IPS-18c (cell line): ENCODE results near the gene ZNF423.

Experiments
- H3K4me3 ChIP-seq: 2 replicates; pipeline ENCODE4 v1.7.0; 2013; ENCODE audit warnings: low read depth, mild to moderate bottlenecking, low read length, moderate library complexity; ENCODE audit not compliant: insufficient read depth
- H3K9me3 ChIP-seq: one replicate; pipeline ENCODE4 v1.6.1; 2013; ENCODE audit warnings: mild to moderate bottlenecking, low read length, moderate library complexity; ENCODE audit not compliant: control insufficient read depth, insufficient read depth

The ZNF423 gene

DNA sequence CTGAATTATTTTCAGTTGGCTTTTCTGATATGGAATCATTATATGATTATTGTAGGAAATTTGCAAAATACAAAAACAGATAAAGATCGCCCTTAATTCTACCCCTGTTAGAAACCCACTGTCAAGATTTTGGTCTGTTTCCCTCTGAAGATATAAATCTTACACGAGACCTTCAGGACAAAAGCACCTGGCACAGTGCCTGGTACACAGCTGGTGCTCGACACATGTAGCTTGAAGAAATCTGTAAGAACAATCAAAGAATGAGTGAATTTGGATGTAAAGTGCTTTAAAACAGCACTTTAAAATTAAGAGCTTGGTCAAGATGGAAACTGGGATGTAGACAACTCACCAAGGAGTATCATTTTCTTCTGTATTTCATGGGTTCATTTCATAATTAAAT lies 301.2 kb downstream of the ZNF423 start:
- H3K4me3 ChIP-seq, result no peak overlapping the region
- no peaks in the 10 kb centered on the region for H3K9me3 ChIP-seq

- no peaks in the 10 kb centered on the region for H3K9me3 ChIP-seq
- H3K4me3 ChIP-seq, result no peak overlapping the region
These were observed 303.5 kb downstream of the ZNF423 start for GRCh38 chr16:49552313-49552928.

DNA sequence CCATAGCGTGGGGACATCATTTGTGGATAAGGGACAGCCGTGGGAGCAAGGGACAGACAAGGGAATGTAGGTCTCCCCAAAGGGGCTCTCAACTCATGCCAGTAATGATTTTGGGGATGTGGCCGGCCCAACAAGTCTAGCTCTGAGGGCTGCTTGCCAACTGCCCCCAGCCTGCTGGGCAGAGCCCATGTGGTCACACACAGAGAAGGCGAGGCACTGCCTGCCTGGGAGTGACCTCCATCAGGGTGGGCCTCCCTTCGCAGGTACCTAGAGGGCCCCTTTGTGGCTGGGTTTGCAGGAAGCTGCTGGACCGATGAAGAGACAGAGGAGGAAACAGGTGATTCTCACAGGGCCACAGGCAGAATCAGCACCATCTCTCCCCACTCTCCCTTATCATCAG lies 305.2 kb downstream of the ZNF423 start:
- no peak overlapping the region for H3K4me3 ChIP-seq

DNA sequence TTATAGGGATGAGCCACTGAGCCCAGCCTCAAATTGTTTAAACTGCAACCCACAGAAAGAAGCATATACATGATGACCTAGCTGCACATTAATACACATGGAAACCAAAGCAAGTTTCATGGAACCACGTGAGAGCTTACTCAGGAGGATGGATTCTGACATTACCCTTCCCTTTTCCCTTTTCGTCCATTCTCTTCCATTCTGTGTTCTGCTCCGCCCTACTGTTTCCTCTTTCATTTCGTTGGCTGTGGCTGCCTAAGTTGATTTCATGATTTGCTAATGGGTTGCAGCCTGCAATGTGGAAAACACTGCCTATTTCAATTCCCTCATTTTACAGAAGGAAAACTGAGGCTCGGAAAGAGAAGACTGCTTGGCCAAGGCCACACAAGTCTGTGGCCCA lies 305.8 kb downstream of the ZNF423 start:
- Histone ChIP-seq H3K4me3 (no peak overlapping the region), H3K9me3 (no peaks in the 10 kb centered on the region)

More for the DNA sequence above, 305.2 kb downstream of the ZNF423 start:
- no peaks in the 10 kb centered on the region for H3K9me3 ChIP-seq

DNA sequence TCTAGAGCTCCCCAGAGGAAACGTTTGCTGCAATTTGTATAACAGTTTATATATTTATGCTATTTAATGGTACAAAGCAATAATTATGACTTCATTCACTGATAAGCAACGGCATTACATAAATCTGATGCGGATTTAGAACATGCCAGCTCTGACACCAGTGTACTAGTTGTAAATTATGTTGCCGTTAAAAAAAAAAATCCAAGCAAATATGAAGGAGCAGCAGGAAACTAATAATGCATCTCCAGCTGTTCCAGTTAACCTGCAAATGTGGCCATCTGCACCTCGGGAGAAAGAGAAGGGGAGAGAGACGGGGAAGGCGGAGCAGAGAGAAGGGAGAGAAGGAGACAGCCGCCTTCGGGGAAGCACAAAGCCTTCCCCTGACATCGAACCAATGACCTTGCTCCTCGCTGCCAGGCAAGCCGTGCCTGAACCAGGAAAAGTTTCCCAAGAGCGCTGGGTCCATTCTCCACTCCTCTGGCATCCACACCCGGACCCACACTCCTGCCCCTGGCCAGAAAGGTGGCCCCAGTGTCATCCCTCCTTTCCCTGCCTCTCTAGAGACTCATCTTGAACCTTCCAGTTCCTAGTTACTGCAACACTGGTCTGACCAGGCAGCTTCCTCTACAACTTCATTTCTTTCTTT lies 307.5 kb downstream of the ZNF423 start:
- Histone ChIP-seq H3K9me3 (no peaks in the 10 kb centered on the region), H3K4me3 (no peak overlapping the region)

- Histone ChIP-seq H3K4me3 (no peak overlapping the region), H3K9me3 (no peaks in the 10 kb centered on the region)
These were observed 308.5 kb downstream of the ZNF423 start for GRCh38 chr16:49547448-49547847.

DNA sequence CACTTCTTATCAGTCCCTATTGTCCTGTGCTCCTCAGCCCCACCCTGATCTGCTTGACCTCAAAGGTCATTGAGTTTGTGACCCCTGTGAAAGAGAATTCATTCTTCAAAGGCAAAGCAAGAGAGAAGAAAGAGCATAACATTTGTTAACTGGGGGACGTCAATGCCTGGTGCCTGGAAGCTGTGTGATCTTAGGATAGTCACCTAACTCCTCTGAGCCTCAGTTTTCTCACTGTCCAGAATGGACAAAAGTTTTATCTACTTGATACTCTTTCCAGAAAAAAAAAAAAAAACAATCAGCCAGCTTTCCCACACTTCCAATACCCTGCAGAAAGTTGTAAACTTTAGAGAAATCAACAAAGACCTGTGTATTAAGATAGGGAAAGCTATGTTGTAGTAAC lies 309.2 kb downstream of the ZNF423 start:
- H3K4me3 ChIP-seq, result no peak overlapping the region
- H3K9me3 ChIP-seq, result no peaks in the 10 kb centered on the region

DNA sequence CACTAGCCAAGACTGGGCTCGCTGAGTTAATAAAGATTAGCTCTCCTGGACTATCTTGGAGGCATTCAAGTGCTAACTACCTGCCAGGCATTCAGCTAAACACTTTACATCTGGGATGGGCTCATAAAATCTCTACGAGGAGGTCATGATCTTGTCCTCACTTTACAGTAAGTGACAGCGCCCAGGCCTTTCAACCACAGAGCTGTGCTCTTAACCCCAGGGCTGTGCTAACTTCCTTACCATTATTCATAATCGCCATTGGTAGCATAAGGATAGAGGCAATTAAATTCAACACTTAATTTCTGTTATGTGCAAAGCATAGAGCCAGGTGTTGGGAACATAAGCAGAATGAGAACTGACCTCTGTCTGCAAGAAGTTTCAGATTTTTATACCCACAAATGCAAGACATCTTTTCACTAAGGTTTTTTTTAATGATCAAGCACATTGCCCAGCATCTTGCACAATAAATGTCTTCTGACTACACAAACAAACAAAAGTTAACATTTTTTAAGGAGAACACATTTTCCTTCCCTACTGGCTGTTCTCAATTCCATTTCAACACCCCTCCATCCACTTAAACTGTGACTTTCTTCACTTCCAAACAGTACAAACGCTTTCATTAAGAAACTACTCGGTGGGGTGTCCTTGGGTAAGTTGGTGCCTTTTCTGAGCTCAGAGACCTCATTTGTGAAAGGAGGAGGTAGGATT lies 310.0 kb downstream of the ZNF423 start:
- no peaks in the 10 kb centered on the region for H3K9me3 ChIP-seq
- H3K4me3 ChIP-seq, result no peak overlapping the region; the same call in 1 of the 2 replicates

DNA sequence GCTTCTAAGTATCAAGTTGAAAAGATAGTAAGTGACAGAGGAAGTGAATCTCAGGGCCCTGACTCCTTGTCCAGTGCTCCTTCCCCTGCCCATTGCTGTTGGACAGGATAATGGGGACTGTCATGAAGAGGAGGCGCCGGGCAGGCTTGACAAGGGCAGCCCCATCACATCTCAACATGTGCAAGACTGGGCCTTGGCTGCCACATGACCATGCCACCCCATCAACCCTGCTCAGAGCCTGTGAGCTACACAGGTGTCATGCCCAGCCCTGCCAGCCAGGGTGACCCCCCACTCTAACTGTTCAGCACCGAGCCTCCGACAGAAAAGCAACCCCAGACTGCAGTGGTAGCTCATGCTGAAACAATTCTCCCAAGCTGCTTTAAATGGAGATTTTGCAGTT lies 310.7 kb downstream of the ZNF423 start:
- no peak overlapping the region for H3K4me3 ChIP-seq

GRCh38 chr16:49544828-49545227 lies 311.1 kb downstream of the ZNF423 start:
- H3K9me3 ChIP-seq, result no peaks in the 10 kb centered on the region
- no peak overlapping the region for H3K4me3 ChIP-seq

More for the DNA sequence above, 310.7 kb downstream of the ZNF423 start:
- H3K9me3 ChIP-seq, result no peaks in the 10 kb centered on the region

DNA sequence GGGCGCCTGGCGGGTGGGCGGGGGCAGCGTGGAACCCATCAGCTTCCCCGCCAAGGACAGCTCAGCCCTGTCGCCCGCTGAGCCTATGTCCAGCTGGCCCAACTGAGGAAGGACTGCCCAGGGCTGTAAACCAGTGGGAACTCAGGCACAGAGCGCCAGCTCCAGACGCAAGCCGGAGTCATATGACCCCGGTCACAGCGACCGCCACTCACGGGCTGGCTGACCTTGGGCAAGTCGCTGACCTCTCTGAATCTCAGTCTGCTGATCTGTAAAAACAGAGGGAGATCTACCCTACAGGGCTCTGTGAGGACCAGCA lies 312.3 kb downstream of the ZNF423 start:
- Histone ChIP-seq H3K4me3 (no peak overlapping the region), H3K9me3 (no peaks in the 10 kb centered on the region)

DNA sequence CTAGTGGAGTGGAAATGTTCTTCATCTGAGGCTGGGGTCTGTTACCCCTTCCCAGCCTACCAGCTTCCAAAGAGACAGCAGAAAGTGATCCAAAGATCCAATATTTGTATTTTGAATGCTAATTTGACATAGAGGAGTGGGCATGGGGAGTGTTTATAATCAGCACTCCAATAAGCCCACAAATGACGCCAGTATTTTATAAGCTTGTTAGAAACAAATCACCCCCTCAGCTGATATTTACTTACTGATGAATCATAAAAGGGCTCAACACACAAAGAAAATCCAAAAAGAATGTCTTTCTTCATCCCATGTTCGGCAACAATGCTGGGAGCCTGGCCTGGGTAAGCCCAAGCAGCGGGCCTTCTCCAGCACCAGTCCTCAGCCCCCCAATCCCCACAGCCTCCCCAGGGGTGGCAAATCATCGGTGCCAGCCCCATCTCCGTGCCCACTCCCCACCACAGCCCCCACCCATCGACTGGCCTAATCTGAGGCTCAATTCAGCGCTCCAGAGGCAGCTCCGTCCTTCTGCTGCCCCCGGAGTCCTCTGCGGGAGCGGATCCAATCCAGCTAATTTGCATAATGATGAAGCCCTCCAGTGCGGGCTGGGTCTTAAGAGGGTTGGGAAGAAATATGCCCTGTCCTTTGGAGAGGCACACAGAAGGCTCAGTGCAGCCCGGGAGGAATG lies 312.8 kb downstream of the ZNF423 start:
- Histone ChIP-seq H3K4me3 (no peak overlapping the region), H3K9me3 (no peaks in the 10 kb centered on the region)

DNA sequence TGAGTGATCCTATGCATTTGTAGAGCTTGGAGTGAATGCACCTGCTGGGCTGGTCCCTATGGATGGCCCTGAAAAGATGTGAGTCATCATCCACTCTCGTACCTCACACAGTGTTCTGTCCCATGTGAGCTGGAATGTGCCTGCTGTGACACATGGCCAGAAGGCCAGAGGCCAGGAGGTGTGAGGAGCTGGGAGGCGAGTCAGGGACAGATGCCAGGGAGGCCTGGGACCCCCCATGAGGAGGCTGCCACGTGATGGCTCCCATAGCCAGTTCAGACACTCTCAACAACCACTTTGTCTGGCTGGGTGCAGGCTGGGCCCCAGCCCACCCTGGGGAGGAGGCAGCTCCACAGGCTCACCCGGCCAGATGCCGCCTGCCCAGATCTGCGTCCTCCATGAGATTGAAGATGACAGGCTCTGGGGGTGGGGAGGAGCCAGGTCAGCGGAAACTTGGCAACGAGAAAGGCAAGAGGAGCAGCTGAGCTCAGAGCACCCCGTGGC lies 313.5 kb downstream of the ZNF423 start:
- Histone ChIP-seq H3K9me3 (no peaks in the 10 kb centered on the region), H3K4me3 (no peak overlapping the region)

DNA sequence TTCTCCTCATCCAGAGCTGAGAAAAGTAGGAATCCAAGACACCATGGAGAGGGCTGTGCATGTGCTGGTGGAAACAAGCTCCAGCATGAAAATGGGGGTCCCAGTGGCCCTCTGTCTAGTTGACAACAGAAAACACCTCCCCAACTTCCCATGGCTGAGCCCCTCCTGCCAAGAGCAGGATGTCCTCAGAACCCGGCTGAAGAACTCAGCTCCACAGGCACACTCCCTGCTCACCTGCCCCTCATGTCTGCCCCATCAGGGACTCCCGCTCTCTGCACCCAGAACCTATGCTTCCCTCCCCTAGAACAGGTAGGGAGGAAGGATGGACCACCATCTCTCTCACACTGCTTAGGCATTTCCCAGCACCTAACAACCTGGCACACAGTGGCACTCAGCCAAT lies 315.1 kb downstream of the ZNF423 start:
- Histone ChIP-seq H3K4me3 (no peak overlapping the region), H3K9me3 (no peaks in the 10 kb centered on the region)

GRCh38 chr16:49539758-49540157 lies 316.2 kb downstream of the ZNF423 start:
- no peak overlapping the region for H3K4me3 ChIP-seq
- H3K9me3 ChIP-seq, result no peaks in the 10 kb centered on the region

- no peaks in the 10 kb centered on the region for H3K9me3 ChIP-seq
- H3K4me3 ChIP-seq, result no peak overlapping the region
These were observed 317.9 kb downstream of the ZNF423 start for GRCh38 chr16:49537924-49538459.

DNA sequence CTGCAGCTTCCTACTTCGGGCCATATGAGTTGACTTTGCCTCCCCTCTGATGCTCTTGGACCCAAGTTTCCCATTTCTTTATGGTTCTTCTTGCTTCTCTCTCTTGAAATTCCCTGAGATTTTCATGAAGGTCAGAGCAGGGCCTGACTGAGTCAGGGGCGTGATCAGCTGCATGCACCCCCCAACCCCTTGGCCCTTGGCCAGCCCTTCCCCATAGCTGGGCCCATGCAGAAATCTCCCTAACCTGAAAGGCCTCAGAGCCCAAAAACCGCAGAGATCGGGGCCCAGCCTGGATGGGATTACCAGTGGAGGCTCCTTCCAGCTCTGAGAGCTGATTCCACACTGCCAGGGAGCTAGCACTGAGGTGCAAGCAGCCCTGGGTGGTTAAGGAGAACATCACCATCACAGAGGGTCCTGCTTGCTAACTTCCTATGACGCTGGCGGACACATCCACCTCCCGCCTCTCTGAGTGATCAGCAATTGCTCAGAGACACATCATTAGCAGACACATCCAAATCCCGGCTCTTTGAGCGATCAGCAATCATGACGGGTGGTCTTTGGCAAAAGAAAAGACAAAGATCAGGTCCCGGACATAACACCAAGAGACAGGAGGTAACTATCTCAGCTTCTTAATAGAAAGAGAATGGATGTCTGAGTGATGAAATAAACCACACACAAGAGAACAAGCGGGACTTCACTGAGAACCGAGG lies 320.9 kb downstream of the ZNF423 start:
- H3K4me3 ChIP-seq, result no peak overlapping the region

More for the DNA sequence above, 320.9 kb downstream of the ZNF423 start:
- no peaks in the 10 kb centered on the region for H3K9me3 ChIP-seq
